HG02763 (cell line): ENCODE results near the gene FAM72D.
"Not testable (repeated sequence)": the region's sequence is repeated elsewhere in the genome, so short reads cannot be mapped to it uniquely, and the experiment has no call there.

Experiments used
- ATAC-seq: cut with Tn5 transposase; IDR thresholded peaks from one replicate; pipeline ENCODE4 v1.9.1; 2021; ENCODE audit warnings: mild to moderate bottlenecking, moderate library complexity; ENCODE audit not compliant: unreplicated experiment

Gene FAM72D

DNA sequence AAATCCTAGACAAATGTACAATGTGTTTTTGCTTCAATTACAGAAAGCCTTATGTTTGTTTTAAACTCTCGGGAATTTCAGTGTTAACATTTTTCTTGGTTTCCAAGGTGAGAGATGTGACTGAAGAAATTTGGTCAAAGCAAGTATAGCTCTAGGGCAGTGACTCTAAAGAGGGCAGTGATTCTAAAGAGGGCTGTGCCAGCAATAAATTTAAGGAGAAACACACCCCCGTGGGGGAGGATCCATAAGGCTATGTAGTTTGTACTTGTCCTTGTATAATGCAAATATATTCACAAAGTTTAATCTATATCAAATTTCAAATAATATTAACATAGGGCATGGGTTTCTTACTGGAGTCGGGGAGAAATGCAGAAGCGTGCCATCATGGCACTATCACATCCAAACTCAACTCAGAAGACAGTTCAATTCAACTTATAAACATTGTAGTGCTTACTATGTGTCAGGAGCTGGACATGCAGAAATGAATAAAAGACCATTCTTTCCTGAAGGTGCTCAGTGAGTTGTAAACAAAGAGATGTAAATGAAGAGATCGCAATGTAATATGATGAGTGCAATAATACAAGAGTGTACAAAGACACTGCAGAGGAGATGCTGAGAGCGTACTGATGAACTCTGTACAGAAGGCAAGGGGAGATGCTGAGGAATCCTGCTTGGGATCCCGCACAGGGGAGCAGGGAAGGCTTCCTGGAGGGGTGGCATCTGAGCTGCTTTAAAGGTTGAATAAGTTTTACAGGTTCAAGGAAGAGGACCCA, 13.1 kb upstream of the FAM72D start:
- ATAC-seq, result not testable (repeated sequence)

- not testable (repeated sequence) for ATAC-seq
Measured at GRCh38 chr1:145093517-145094149, 2.1 kb upstream of the FAM72D start.

- peak; percentile 4 for ATAC-seq
Measured at GRCh38 chr1:145094655-145095211, 1.0 kb upstream of the FAM72D start.

- ATAC-seq, result not testable (repeated sequence)
Measured at GRCh38 chr1:145101725-145102124, 6.0 kb downstream of the FAM72D start.

GRCh38 chr1:145103294-145103693, 7.5 kb downstream of the FAM72D start:
- not testable (repeated sequence) for ATAC-seq

- ATAC-seq, result not testable (repeated sequence)
Measured at GRCh38 chr1:145111674-145112073, 15.9 kb downstream of the FAM72D start.

DNA sequence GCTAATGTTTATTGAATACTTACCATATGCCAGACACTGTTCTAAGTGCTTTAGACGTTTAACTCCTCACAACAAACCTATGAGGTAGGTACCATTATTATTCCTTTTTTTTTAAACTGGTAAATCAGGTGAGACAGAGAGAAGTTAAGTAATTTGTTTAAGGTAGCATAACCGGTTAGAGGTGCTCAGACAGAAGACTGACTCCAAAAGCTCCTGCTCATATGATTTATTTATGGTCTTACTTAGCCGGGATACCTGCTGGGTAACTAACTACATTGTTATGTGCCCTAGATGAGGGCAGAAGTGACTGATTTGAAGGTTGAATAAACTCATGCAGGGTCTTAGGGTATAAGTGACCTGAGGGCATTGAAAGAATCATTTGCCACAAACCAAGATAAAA, 16.9 kb downstream of the FAM72D start:
- ATAC-seq, result not testable (repeated sequence)

GRCh38 chr1:145114560-145115057, 18.8 kb downstream of the FAM72D start:
- ATAC-seq, result not testable (repeated sequence)

DNA sequence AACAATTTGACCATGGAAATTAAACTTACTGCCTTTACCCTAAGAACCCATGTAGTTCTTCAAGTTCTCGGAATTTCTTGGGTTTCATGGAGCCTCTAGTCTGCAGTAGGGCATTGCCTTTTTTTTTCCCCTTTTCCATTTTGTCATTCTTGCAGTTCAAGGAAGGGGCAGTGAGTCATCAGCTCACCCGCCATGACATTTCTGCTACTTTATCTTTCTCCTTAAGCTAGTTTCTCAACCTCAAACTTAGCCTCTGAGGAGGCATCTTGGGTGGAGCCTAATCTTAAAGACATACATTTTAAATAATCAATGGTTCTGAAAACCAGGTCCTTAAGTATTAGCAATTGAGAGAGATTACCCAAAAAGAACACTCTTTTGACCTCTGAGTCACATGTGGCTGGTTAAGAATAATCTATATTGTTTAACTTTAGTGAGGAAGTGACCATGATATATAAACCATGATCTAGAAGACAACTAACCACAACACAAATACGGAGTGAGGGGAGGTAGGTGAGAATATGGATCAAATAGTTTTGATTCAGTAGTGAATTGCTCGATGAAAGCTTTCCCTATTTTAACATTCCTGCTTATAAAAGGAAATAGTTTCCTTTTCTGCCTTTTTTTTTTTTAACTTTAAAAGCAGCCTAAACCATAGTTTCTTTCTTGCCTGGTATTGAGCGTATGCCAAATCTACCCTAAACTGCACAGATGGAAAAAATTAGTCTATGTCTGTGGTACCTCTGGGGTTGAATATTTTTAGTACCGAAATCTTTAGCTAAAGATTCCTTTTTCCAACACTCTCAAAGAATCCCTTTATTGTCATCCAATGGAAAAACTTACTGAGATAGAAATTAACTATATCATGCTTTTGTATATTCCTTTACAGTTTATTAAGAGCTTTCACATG, 20.1 kb downstream of the FAM72D start:
- not testable (repeated sequence) for ATAC-seq

- ATAC-seq, result not testable (repeated sequence)
Measured at GRCh38 chr1:145119842-145120241, 24.1 kb downstream of the FAM72D start.

DNA sequence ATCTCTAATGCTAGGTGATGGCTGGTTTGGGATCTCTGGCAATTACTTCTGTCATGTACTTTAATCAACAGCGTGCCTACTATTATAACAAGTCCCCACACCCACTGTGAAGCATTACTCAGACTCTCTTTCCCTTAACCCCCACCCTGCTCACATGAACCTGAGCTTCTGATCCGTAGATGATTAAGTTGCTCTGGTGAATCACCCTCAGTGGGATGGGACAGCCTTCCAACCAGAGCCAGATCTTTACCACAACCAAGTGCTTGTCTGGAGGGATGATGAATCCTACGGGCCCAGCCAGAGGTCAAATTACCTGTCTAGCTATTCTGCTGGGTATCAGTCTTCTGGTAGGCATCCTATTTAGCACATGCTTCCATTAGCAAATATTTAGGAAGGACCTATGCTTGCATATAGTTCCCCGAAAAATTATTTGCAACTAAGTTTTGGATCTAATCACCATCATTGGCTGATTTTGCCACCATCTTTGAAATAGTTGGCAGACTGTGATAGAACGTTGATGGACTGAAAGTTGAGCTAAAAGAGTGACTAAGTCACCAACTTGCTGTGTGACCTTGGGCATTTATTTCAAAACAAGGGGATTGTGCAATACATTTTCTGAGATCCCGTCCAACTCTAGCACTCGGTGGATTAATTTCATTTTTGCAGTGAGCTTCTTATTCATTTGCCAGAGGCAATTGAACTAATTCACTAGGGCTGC, 26.7 kb downstream of the FAM72D start:
- not testable (repeated sequence) for ATAC-seq

- ATAC-seq, result not testable (repeated sequence)
Measured at GRCh38 chr1:145123062-145123395, 27.3 kb downstream of the FAM72D start.

GRCh38 chr1:145123992-145124641, 28.3 kb downstream of the FAM72D start:
- ATAC-seq, result not testable (repeated sequence)

- ATAC-seq, result not testable (repeated sequence)
Measured at GRCh38 chr1:145125112-145125511, 29.3 kb downstream of the FAM72D start.

- not testable (repeated sequence) for ATAC-seq
Measured at GRCh38 chr1:145127144-145127543, 31.4 kb downstream of the FAM72D start.

- not testable (repeated sequence) for ATAC-seq
Measured at GRCh38 chr1:145128697-145129469, 33.1 kb downstream of the FAM72D start.

DNA sequence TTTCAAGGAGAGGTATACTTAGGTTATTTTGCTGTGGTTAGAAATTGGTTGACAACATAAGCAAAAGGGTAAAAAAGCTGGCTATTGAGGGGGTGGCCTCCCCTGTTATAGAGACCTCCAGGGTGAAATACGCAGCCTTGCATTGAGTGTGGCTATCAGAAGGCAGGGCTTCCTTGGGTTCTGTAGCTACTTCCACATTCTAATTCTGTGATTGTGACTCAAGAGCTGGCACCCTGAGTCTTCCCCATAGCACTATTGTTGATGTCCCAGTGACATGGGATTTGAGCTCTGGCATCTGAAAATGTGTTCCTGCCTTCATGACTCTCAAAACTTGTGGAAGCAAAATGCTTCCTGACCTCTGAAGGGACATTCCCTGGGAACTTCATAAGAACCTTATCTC, 38.7 kb downstream of the FAM72D start:
- not testable (repeated sequence) for ATAC-seq

GRCh38 chr1:145140549-145140948, 44.8 kb downstream of the FAM72D start:
- ATAC-seq, result not testable (repeated sequence)
